ENCODE results near the gene CTDSPL. TPM values are rescaled to one million over a fixed set of nuclear protein-coding genes. Genes with fewer than 3 reads are reported as not detected.

Gene CTDSPL
- total and polyA plus RNA-seq, 5 donors from 2014 or later: 0.08 to 1.7 TPM; not detected in 3

DNA sequence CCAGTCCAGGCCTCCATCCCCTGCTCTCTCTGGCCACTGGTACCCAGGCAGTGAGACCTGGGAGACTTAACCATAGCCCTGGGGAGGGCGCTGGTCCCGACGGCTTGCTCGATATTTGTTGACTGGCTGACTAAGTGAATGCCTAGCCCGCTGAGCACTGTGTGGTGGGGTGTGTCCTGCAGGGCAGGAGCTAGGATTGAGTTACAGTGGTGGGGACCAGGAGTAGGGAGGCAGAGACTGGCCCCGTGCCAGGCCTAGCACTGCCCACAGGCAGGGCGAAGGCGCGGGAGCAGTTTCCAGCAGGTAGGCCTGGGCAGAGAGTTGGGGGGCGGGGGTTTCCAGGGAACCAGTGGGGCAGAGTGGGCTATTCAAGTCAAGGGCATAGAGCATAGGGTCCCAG is 128.8 kb downstream of the CTDSPL start, which contains the start of gene VILL:
TSS of gene VILL (plus strand) at position 260 of the 400 bp plus-strand sequence. CDS start 2,887 bp downstream, outside the sequence.
- Histone ChIP-seq H3K9me3 (ENCODE audit: control insufficient read depth in 2 of 2, low read length in 2 of 2) (no peaks in the 10 kb centered on the region), H3K27ac (ENCODE audit: insufficient read depth, low read length, poor library complexity, severe bottlenecking) (no peak within 1 kb of the TSS), H3K27me3 (ENCODE audit: control insufficient read depth, insufficient read depth, low read length) (no peaks in the 10 kb centered on the region), H3K36me3 (ENCODE audit: control insufficient read depth, insufficient read depth, low read length) (no peaks in the 10 kb centered on the region), H3K4me3 (ENCODE audit: low read depth, low read length) (no peak within 1 kb of the TSS), H3K4me1 (ENCODE audit: control insufficient read depth, insufficient read depth, low read length, poor library complexity, severe bottlenecking) (peaks cover 23% of the 10 kb centered on the region)
- peak within 1 kb of the TSS in 2 of 3 donors; percentile 59 to 60 for H3K27ac Mint-ChIP-seq
- H3K4me1 Mint-ChIP-seq: peaks cover 8 to 29% (median 16%) of the 10 kb centered on the region in 4 donors
- H3K9me3 Mint-ChIP-seq: no peaks in the 10 kb centered on the region
- H3K4me3 Mint-ChIP-seq: peak within 1 kb of the TSS in 1 of 4 donors; percentile 71
- no peak for DNase-seq
- no peaks in the 10 kb centered on the region for H3K27me3 Mint-ChIP-seq
- ATAC-seq (ENCODE audit: low read depth in 2 of 2): no peak
- no peaks in the 10 kb centered on the region for H3K36me3 Mint-ChIP-seq

DNA sequence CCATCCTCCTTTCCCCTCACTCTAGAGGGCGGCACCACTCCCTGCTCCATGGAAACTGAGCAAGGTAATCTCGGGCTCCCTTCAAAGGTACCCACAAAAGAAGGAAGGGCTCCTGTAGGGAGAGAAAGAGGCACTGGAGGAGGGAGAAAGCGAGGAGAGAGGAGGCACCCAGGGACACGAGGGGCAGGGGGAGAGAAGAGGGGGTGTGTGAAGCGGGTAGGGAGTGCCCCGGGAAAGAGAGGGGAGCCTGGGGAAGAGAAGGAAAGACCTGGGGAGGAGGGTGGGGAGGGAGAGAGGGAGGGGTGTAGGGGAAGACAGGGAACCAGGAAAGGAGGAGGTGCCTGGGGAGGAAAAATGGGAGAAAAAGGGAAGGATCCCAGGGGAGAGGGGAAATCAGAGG is 129.4 kb downstream of the CTDSPL start:
- no peaks in the 10 kb centered on the region for H3K27me3 Mint-ChIP-seq
- no peak overlapping the region for H3K27ac Mint-ChIP-seq

DNA sequence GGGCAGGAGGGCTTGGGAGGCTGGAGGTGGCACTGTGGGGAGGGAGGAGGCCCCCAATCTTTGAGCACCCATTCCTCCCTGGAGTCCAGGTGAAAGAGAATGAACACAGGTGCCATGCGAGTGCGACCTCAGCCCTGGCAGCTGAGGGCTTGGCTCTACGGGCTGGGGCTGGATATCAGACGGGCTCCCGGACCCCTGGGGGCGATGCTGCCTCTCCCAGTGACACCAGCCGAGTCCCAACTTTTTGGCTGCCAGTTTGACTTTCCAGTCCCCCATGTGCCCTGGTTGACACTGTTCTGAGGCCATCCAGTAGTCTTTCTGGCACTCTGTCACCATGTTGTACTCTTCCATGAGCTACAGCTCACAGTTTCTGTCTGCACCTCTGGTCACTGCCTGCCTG is 130.1 kb downstream of the CTDSPL start:
- H3K27ac ChIP-seq (ENCODE audit: insufficient read depth, low read length, poor library complexity, severe bottlenecking): no peak overlapping the region
- H3K9me3 Mint-ChIP-seq: no peaks in the 10 kb centered on the region
- peaks cover 7% of the 10 kb centered on the region for H3K36me3 Mint-ChIP-seq
- no peaks in the 10 kb centered on the region for H3K9me3 ChIP-seq (ENCODE audit: control insufficient read depth in 2 of 2, low read length in 2 of 2)
- peaks cover 36% of the 10 kb centered on the region for H3K4me1 ChIP-seq (ENCODE audit: control insufficient read depth, insufficient read depth, low read length, poor library complexity, severe bottlenecking)
- no peaks in the 10 kb centered on the region for H3K27me3 ChIP-seq (ENCODE audit: control insufficient read depth, insufficient read depth, low read length)
- H3K4me3 Mint-ChIP-seq: peak overlapping the region in 1 of 4 donors; percentile 86
- DNase-seq: no peak
- no peak overlapping the region for H3K4me3 ChIP-seq (ENCODE audit: low read depth, low read length)
- H3K36me3 ChIP-seq (ENCODE audit: control insufficient read depth, insufficient read depth, low read length): peaks cover 2% of the 10 kb centered on the region
- no peaks in the 10 kb centered on the region for H3K27me3 Mint-ChIP-seq
- peak overlapping the region in 2 of 3 donors; percentile 79 to 97 for H3K27ac Mint-ChIP-seq
- peaks cover 8 to 42% (median 27%) of the 10 kb centered on the region in 4 donors for H3K4me1 Mint-ChIP-seq
- no peak for ATAC-seq (ENCODE audit: low read depth in 2 of 2)

More for the DNA sequence above, 129.4 kb downstream of the CTDSPL start:
- no peak for ATAC-seq (ENCODE audit: low read depth in 2 of 2)
- no peaks in the 10 kb centered on the region for H3K36me3 Mint-ChIP-seq
- peaks cover 8 to 34% (median 21%) of the 10 kb centered on the region in 4 donors for H3K4me1 Mint-ChIP-seq
- Histone ChIP-seq H3K4me3 (ENCODE audit: low read depth, low read length) (no peak overlapping the region), H3K4me1 (ENCODE audit: control insufficient read depth, insufficient read depth, low read length, poor library complexity, severe bottlenecking) (peaks cover 29% of the 10 kb centered on the region), H3K27me3 (ENCODE audit: control insufficient read depth, insufficient read depth, low read length) (no peaks in the 10 kb centered on the region), H3K36me3 (ENCODE audit: control insufficient read depth, insufficient read depth, low read length) (no peaks in the 10 kb centered on the region), H3K27ac (ENCODE audit: insufficient read depth, low read length, poor library complexity, severe bottlenecking) (no peak overlapping the region), H3K9me3 (ENCODE audit: control insufficient read depth in 2 of 2, low read length in 2 of 2) (no peaks in the 10 kb centered on the region)
- H3K4me3 Mint-ChIP-seq: no peak overlapping the region
- DNase-seq: no peak
- no peaks in the 10 kb centered on the region for H3K9me3 Mint-ChIP-seq

DNA sequence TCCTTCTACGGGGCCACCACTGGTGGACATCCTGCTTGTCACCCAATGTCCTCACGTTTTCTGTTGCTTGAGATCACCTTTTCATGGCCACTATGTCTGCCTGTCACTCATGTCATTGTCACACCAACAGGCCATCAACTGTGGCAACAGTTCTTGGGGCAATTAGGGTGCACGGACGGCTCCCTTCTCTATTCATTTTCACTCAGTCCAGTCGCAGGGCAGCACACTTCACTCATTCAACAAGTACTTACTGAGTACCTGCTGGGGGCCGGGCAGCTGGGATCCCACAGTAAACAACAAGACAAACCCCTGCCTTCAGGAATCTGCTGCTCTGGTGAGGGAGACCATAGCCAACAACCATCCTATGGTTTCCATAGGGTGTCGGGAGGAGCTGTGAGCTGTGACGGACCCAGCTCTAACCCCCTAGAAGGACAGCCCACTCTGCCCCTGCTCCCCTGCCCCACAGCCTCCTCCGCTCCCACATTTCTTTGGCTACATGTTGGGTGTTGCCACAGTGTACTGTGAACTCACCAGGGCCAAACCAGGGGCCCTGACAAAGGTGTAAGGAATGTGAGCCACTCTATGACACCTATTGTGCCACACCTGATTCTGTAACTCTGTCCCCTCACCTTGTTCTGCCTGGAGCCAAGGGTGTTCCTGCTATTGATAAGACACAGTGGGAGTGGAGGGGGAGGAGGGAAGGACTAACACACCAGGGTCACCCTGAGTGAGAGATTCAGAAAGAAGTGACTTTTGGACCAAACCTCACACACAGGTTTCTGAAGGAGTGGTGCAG is 130.8 kb downstream of the CTDSPL start:
- H3K27ac ChIP-seq (ENCODE audit: insufficient read depth, low read length, poor library complexity, severe bottlenecking): no peak overlapping the region
- Mint-ChIP-seq H3K27ac (peak overlapping the region; percentile 74 to 97 (median 79)), H3K4me3 (peak overlapping the region; percentile 12 to 96 (median 90)), H3K27me3 (no peaks in the 10 kb centered on the region), H3K36me3 (peaks cover 9% of the 10 kb centered on the region), H3K9me3 (no peaks in the 10 kb centered on the region), H3K4me1 (peaks cover 8 to 47% (median 29%) of the 10 kb centered on the region in 4 donors)
- no peak for DNase-seq
- no peaks in the 10 kb centered on the region for H3K9me3 ChIP-seq (ENCODE audit: control insufficient read depth in 2 of 2, low read length in 2 of 2)
- no peak overlapping the region for H3K4me3 ChIP-seq (ENCODE audit: low read depth, low read length)
- H3K27me3 ChIP-seq (ENCODE audit: control insufficient read depth, insufficient read depth, low read length): no peaks in the 10 kb centered on the region
- no peak for ATAC-seq (ENCODE audit: low read depth in 2 of 2)
- peaks cover 2% of the 10 kb centered on the region for H3K36me3 ChIP-seq (ENCODE audit: control insufficient read depth, insufficient read depth, low read length)
- peaks cover 42% of the 10 kb centered on the region for H3K4me1 ChIP-seq (ENCODE audit: control insufficient read depth, insufficient read depth, low read length, poor library complexity, severe bottlenecking)

DNA sequence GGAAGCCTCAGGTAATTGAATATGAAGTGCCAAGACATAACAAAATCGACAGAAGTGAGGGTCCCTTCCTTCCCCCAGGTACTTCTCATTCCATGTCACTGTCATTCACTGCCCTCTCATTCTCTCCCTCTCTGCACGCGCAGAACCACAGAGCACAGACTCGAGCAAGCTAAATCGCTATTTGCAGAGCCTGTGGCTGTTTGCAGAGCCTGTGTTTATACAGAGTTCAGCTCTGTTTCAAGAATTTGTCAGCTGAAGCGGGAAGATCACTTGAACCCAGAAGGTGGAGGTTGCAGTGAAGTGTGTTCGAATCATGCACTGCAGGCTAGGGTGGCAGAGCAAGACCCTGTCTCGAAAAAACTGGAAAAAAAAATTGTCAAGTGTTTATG is 131.4 kb downstream of the CTDSPL start:
- no peaks in the 10 kb centered on the region for H3K27me3 ChIP-seq (ENCODE audit: control insufficient read depth, insufficient read depth, low read length)
- Mint-ChIP-seq H3K27me3 (no peaks in the 10 kb centered on the region), H3K4me1 (peaks cover 8 to 52% (median 32%) of the 10 kb centered on the region in 4 donors), H3K9me3 (no peaks in the 10 kb centered on the region), H3K36me3 (peaks cover 9% of the 10 kb centered on the region), H3K27ac (peak overlapping the region; percentile 74 to 97 (median 95)), H3K4me3 (peak overlapping the region; percentile 86 to 96 (median 95))
- peaks cover 2% of the 10 kb centered on the region for H3K36me3 ChIP-seq (ENCODE audit: control insufficient read depth, insufficient read depth, low read length)
- peak overlapping the region; percentile 80 for H3K27ac ChIP-seq (ENCODE audit: insufficient read depth, low read length, poor library complexity, severe bottlenecking)
- H3K4me3 ChIP-seq (ENCODE audit: low read depth, low read length): no peak overlapping the region
- DNase-seq (no peak), ATAC-seq (ENCODE audit: low read depth in 2 of 2) (no peak)
- H3K9me3 ChIP-seq (ENCODE audit: control insufficient read depth in 2 of 2, low read length in 2 of 2): no peaks in the 10 kb centered on the region
- peaks cover 48% of the 10 kb centered on the region for H3K4me1 ChIP-seq (ENCODE audit: control insufficient read depth, insufficient read depth, low read length, poor library complexity, severe bottlenecking)

DNA sequence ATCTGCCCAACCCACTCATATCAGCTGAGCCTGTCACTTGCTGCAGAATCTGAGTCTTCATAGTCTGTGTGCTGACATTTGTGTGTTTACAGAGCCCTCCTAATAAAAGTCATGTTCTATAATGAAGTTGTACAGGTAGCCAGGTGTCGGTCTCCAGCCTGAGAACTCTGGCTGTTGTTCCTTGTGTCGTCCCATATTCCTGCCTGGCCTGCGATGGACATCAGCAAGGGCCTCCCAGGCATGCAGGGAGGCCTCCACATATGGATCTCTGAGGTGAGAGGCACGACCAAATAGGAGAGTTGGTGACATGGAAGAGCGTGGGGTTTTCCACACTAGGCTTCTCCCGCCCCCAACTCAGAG is 131.8 kb downstream of the CTDSPL start:
- H3K27ac Mint-ChIP-seq: peak overlapping the region; percentile 94 to 97 (median 95)
- DNase-seq: no peak
- Histone ChIP-seq H3K27ac (ENCODE audit: insufficient read depth, low read length, poor library complexity, severe bottlenecking) (peak overlapping the region; percentile 80), H3K4me3 (ENCODE audit: low read depth, low read length) (peak overlapping the region; percentile 81), H3K9me3 (ENCODE audit: control insufficient read depth in 2 of 2, low read length in 2 of 2) (no peaks in the 10 kb centered on the region), H3K4me1 (ENCODE audit: control insufficient read depth, insufficient read depth, low read length, poor library complexity, severe bottlenecking) (peaks cover 52% of the 10 kb centered on the region), H3K36me3 (ENCODE audit: control insufficient read depth, insufficient read depth, low read length) (peaks cover 2% of the 10 kb centered on the region), H3K27me3 (ENCODE audit: control insufficient read depth, insufficient read depth, low read length) (no peaks in the 10 kb centered on the region)
- peaks cover 9% of the 10 kb centered on the region for H3K36me3 Mint-ChIP-seq
- ATAC-seq (ENCODE audit: low read depth in 2 of 2): no peak
- H3K27me3 Mint-ChIP-seq: no peaks in the 10 kb centered on the region
- H3K4me3 Mint-ChIP-seq: peak overlapping the region; percentile 86 to 96 (median 95)
- peaks cover 8 to 55% (median 34%) of the 10 kb centered on the region in 4 donors for H3K4me1 Mint-ChIP-seq
- H3K9me3 Mint-ChIP-seq: no peaks in the 10 kb centered on the region

DNA sequence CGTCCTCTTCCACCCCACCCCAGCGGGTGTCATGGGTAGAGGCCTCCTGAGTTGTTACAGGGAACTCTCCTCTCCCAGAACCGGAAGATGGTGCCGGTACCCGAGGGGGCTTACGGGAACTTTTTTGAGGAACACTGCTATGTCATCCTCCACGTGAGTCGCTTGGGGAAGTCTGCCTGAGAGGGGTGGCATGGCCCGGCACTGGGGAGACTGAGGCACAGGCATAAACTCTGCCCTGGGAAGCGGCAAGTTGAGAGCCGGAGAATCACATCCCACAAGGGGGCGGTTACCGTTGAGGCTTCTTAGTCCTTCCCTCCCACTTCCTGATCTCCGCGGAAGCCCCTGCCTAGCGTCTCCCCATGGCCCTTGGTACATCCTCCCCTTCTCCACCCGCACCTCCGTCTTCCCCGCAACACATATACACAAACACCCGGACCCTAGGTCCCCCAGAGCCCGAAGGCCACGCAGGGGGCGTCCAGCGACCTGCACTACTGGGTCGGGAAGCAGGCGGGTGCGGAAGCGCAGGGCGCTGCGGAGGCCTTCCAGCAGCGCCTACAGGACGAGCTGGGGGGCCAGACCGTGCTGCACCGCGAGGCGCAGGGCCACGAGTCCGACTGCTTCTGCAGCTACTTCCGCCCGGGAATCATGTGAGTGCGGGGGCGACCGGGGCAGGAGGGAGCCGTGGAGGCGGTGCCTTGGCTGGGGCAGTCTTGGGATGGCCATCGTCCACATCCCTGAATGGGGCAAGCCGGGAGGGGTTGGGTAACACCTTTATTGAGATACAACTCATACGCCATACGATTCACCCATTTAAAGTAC is 132.3 kb downstream of the CTDSPL start:
- H3K36me3 Mint-ChIP-seq: peaks cover 9% of the 10 kb centered on the region
- DNase-seq (peak; percentile 46 to 77 (median 49)), ATAC-seq (ENCODE audit: low read depth in 2 of 2) (peak; percentile 19 to 27)
- peaks cover 2% of the 10 kb centered on the region for H3K36me3 ChIP-seq (ENCODE audit: control insufficient read depth, insufficient read depth, low read length)
- peak overlapping the region; percentile 81 for H3K4me3 ChIP-seq (ENCODE audit: low read depth, low read length)
- no peaks in the 10 kb centered on the region for H3K9me3 Mint-ChIP-seq
- H3K4me3 Mint-ChIP-seq: peak overlapping the region; percentile 86 to 96 (median 95)
- no peaks in the 10 kb centered on the region for H3K27me3 Mint-ChIP-seq
- H3K4me1 Mint-ChIP-seq: peaks cover 8 to 60% (median 35%) of the 10 kb centered on the region in 4 donors
- H3K27me3 ChIP-seq (ENCODE audit: control insufficient read depth, insufficient read depth, low read length): no peaks in the 10 kb centered on the region
- H3K27ac Mint-ChIP-seq: peak overlapping the region; percentile 94 to 97 (median 95)
- H3K4me1 ChIP-seq (ENCODE audit: control insufficient read depth, insufficient read depth, low read length, poor library complexity, severe bottlenecking): peaks cover 56% of the 10 kb centered on the region
- H3K27ac ChIP-seq (ENCODE audit: insufficient read depth, low read length, poor library complexity, severe bottlenecking): peak overlapping the region; percentile 80
- no peaks in the 10 kb centered on the region for H3K9me3 ChIP-seq (ENCODE audit: control insufficient read depth in 2 of 2, low read length in 2 of 2)
